Measurements from ENCODE around the gene STPG4.

Gene STPG4

DNA sequence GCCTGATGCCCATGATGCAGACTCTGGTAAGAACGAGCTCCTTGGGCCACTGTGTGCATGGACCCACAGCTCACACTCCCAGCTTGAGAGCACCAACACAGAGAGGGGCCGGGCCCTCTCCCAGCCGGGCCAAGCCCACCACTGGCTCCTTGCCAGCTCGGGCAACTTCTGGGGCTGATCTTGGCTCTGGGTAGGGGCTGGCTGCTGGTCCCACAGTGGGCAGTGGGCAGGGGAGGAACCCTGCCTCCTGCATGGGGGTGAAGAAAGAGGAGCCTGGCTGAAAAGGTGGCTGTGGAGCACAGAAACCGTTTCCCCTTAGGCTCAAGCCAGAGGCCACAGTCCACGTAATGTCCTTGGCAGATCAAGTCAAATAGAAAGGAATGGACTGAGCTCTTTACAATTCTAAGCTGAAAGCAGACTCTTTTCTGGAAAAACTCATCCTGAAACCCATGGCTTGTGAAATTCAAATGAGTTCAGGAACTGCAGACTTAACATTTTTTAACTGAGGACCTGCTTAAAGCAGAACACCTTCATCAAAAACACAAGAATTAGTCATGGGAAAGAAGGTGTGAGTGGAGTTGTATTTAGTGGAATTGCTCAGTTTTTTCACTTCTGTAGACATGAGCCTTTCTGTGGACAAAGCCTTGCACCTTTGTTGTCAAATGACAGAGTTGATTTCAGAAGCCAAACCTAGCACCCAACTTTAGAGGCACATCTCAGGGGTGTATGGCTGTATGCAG lies 104.9 kb downstream of the STPG4 start (continued):
- TF ChIP-seq TCF4 (CRISPR knock-in tag; IDR thresholded peaks at IDR 0.05; ENCODE audit: borderline replicate concordance): no peak
- no peak for TF ChIP-seq ARNTL (CRISPR knock-in tag; IDR thresholded peaks at IDR 0.05; ENCODE audit: borderline replicate concordance, low read depth)

GRCh38 chr2:47049502-47049901 lies 105.6 kb downstream of the STPG4 start:
- no peak for ATAC-seq
- TF ChIP-seq CSDC2 (CRISPR knock-in tag; IDR thresholded peaks at IDR 0.05) (no peak), ZNF70 (CRISPR knock-in tag; IDR thresholded peaks at IDR 0.05) (no peak)

- no peak for ATAC-seq
- TF ChIP-seq ZC3H10 (CRISPR knock-in tag; IDR thresholded peaks at IDR 0.05) (no peak), BACH2 (CRISPR knock-in tag; IDR thresholded peaks at IDR 0.05; ENCODE audit: borderline replicate concordance) (no peak), ESRRG (CRISPR knock-in tag; IDR thresholded peaks at IDR 0.05) (no peak), SNAI2 (CRISPR knock-in tag; IDR thresholded peaks at IDR 0.05) (no peak), PATZ1 (CRISPR knock-in tag; IDR thresholded peaks at IDR 0.05; ENCODE audit: borderline replicate concordance) (no peak), CSDC2 (CRISPR knock-in tag; IDR thresholded peaks at IDR 0.05) (no peak), TCF4 (CRISPR knock-in tag; IDR thresholded peaks at IDR 0.05; ENCODE audit: borderline replicate concordance) (no peak), TOX (CRISPR knock-in tag; IDR thresholded peaks at IDR 0.05; ENCODE audit: borderline replicate concordance) (no peak), PPARA (CRISPR knock-in tag; IDR thresholded peaks at IDR 0.05; ENCODE audit: borderline replicate concordance) (no peak)
Measured at GRCh38 chr2:47048801-47049480, 106.2 kb downstream of the STPG4 start.

DNA sequence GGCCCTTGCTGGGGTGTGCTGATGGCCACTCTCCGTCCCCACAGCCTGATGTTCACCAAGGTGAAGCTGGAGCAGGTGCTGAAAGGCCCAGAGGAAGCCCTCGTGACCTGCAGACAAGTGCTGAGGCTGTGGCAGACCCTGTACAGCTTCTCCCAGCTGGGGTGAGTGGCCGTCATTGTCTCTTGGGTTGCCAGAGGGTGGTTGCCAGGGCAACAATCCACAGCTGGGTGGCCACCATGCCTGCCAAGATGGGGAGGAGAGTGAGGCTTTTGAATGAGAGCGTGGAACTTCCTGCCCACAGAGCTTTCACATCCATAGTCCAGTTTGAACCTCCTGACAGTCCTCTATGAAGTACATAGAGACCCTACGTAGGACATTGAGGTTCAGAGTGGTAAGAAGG lies 108.8 kb downstream of the STPG4 start:
- TF ChIP-seq, protein P1, sequence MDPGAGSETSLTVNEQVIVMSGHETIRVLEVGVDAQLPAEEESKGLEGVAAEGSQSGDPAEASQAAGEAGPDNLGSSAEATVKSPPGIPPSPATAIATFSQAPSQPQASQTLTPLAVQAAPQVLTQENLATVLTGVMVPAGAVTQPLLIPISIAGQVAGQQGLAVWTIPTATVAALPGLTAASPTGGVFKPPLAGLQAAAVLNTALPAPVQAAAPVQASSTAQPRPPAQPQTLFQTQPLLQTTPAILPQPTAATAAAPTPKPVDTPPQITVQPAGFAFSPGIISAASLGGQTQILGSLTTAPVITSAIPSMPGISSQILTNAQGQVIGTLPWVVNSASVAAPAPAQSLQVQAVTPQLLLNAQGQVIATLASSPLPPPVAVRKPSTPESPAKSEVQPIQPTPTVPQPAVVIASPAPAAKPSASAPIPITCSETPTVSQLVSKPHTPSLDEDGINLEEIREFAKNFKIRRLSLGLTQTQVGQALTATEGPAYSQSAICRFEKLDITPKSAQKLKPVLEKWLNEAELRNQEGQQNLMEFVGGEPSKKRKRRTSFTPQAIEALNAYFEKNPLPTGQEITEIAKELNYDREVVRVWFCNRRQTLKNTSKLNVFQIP (CRISPR knock-in tag; IDR thresholded peaks at IDR 0.05; ENCODE audit: borderline replicate concordance, low read depth): no peak
- TF ChIP-seq ZNF565 (CRISPR knock-in tag; conservative IDR thresholded peaks at IDR 0.05; ENCODE audit: low read depth) (no peak), CSDC2 (CRISPR knock-in tag; IDR thresholded peaks at IDR 0.05) (no peak), PPARA (CRISPR knock-in tag; IDR thresholded peaks at IDR 0.05; ENCODE audit: borderline replicate concordance) (no peak), PATZ1 (CRISPR knock-in tag; IDR thresholded peaks at IDR 0.05; ENCODE audit: borderline replicate concordance) (no peak), TOX (CRISPR knock-in tag; IDR thresholded peaks at IDR 0.05; ENCODE audit: borderline replicate concordance) (no peak), ESRRG (CRISPR knock-in tag; IDR thresholded peaks at IDR 0.05) (no peak), ISL1 (CRISPR knock-in tag; IDR thresholded peaks at IDR 0.05) (no peak)
- TF ChIP-seq, protein P2, sequence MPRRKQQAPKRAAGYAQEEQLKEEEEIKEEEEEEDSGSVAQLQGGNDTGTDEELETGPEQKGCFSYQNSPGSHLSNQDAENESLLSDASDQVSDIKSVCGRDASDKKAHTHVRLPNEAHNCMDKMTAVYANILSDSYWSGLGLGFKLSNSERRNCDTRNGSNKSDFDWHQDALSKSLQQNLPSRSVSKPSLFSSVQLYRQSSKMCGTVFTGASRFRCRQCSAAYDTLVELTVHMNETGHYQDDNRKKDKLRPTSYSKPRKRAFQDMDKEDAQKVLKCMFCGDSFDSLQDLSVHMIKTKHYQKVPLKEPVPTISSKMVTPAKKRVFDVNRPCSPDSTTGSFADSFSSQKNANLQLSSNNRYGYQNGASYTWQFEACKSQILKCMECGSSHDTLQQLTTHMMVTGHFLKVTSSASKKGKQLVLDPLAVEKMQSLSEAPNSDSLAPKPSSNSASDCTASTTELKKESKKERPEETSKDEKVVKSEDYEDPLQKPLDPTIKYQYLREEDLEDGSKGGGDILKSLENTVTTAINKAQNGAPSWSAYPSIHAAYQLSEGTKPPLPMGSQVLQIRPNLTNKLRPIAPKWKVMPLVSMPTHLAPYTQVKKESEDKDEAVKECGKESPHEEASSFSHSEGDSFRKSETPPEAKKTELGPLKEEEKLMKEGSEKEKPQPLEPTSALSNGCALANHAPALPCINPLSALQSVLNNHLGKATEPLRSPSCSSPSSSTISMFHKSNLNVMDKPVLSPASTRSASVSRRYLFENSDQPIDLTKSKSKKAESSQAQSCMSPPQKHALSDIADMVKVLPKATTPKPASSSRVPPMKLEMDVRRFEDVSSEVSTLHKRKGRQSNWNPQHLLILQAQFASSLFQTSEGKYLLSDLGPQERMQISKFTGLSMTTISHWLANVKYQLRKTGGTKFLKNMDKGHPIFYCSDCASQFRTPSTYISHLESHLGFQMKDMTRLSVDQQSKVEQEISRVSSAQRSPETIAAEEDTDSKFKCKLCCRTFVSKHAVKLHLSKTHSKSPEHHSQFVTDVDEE (CRISPR knock-in tag; IDR thresholded peaks at IDR 0.05): no peak
- no peak for ATAC-seq

- peak; percentile 2; the same call in 1 of the 2 replicates for TF ChIP-seq PATZ1 (CRISPR knock-in tag; IDR thresholded peaks at IDR 0.05; ENCODE audit: borderline replicate concordance)
- TF ChIP-seq ZFP3 (CRISPR knock-in tag; IDR thresholded peaks at IDR 0.05): 0 out of 2 replicates have a peak, but pooled peaks have one; percentile 8
- TF ChIP-seq ZFP30 (CRISPR knock-in tag; IDR thresholded peaks at IDR 0.05): no peak
- no peak for ATAC-seq
Measured at GRCh38 chr2:47043891-47044239, 111.2 kb downstream of the STPG4 start.
